ENCODE results near the gene TRAF3IP3.
A peak's percentile ranks its signal among the peaks of the same experiment; 100 is the strongest.

Gene TRAF3IP3, protein sequence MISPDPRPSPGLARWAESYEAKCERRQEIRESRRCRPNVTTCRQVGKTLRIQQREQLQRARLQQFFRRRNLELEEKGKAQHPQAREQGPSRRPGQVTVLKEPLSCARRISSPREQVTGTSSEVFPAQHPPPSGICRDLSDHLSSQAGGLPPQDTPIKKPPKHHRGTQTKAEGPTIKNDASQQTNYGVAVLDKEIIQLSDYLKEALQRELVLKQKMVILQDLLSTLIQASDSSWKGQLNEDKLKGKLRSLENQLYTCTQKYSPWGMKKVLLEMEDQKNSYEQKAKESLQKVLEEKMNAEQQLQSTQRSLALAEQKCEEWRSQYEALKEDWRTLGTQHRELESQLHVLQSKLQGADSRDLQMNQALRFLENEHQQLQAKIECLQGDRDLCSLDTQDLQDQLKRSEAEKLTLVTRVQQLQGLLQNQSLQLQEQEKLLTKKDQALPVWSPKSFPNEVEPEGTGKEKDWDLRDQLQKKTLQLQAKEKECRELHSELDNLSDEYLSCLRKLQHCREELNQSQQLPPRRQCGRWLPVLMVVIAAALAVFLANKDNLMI

DNA sequence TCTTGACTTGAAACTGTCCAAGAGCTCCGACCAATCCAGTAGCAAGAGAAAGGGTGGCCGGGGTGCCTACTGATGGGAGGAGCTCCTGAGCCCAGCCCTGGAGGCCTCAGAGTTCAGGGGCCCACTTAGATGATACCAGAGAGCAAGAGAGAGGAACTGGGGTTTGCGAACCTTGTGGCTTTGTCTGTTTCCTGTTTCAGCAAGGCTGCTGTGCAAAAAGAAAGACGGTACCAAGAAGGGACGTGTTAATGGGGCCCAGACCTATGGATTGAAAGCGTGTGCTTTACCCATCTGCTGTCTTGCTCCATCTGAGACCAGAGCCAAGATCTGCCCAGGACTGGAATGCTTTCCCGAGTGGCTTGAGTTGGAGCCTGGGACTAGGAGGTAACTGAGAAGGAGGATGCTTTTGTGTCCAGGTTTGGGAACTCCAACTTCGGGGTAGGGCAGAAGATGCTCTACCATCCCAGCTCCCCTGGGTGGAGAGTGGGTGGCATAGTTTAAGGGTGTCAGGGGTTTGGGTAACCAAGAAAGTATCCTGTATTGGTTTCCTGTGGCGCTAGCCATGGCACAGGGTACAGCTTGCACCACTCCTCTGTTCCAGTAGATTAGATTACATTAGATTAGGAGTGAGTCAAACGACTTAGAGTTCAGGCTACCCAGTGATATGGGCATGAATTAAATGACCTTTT lies at the start of gene TRAF3IP3:
TSS of gene TRAF3IP3 (plus strand) at position 128 of the 689 bp plus-strand sequence. CDS start 3,987 bp downstream, outside the sequence.
- H3K9me3 Mint-ChIP-seq, result no peaks in the 10 kb centered on the region
- H3K36me3 Mint-ChIP-seq (ENCODE audit: low read depth), result peaks cover 51% of the 10 kb centered on the region
- peak within 1 kb of the TSS; percentile 100 for H3K4me3 Mint-ChIP-seq
- no peaks in the 10 kb centered on the region for H3K27me3 Mint-ChIP-seq
- H3K4me1 Mint-ChIP-seq (ENCODE audit: low read depth), result peaks cover 83% of the 10 kb centered on the region
- H3K27ac Mint-ChIP-seq, result peak within 1 kb of the TSS; percentile 100

DNA sequence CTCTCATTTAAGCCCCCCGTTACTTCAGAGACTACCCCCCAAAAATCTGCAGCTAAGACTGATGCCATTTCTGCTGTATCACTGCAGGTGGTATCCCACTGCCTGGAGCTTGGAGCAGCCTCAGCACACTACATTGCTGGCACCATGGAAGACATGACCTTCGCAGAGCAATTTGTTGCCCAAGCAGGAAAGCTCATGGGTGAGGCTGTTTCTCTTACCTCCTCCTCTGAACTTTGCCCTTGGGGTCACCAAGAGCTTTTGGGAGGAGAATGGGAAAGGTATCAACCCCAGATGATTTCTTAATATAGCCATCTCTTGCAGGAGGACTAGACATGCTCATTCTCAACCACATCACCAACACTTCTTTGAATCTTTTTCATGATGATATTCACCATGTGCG lies 49.2 kb upstream of the TRAF3IP3 start:
- Mint-ChIP-seq H3K36me3 (ENCODE audit: low read depth) (peaks cover 8% of the 10 kb centered on the region), H3K4me3 (no peak overlapping the region), H3K27ac (peak overlapping the region; percentile 49), H3K4me1 (ENCODE audit: low read depth) (peaks cover 67% of the 10 kb centered on the region), H3K9me3 (no peaks in the 10 kb centered on the region), H3K27me3 (peaks cover 4% of the 10 kb centered on the region)

DNA sequence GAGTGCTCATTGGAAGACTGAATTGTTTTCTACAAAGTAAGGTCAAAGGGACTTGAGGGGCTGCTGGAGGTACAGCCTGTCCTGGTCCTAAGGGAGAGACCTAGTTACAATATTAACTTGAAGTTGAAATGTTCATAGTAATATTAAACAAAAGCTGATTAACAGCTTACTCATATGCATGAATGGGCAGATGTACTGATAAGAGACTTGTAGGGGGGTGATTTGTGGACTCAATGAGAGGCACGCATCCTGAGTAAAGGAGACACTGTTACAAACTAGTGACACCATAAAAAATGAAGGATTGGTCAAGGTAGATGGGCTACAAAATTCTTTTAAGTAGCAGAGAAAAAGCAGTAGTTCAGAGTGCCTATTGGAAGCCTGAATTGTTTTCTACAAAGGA lies 48.5 kb upstream of the TRAF3IP3 start:
- Mint-ChIP-seq H3K27ac (peak overlapping the region; percentile 49), H3K27me3 (peaks cover 4% of the 10 kb centered on the region), H3K36me3 (ENCODE audit: low read depth) (peaks cover 8% of the 10 kb centered on the region), H3K4me3 (no peak overlapping the region), H3K9me3 (no peaks in the 10 kb centered on the region), H3K4me1 (ENCODE audit: low read depth) (peaks cover 73% of the 10 kb centered on the region)

DNA sequence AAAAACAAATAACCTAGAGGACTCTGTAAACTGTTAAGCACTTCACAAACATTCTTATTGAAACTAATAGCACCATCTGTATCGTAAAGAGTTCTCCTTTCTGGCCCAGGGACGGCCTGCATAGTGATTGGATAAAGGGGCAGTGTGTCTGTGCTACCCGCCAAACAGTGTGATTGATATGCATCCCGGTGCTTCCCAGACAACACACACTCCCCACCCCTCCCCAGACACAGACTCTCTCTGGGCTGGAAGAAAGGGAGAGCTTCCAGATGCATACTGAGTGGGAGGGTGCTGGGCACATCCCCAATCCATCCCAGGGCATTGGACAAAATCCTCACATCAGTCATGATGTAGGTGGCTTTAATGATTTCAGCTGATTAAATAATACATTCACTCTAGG lies 47.6 kb upstream of the TRAF3IP3 start:
- Mint-ChIP-seq H3K4me3 (no peak overlapping the region), H3K9me3 (no peaks in the 10 kb centered on the region), H3K27me3 (peaks cover 4% of the 10 kb centered on the region), H3K27ac (no peak overlapping the region), H3K36me3 (ENCODE audit: low read depth) (peaks cover 8% of the 10 kb centered on the region), H3K4me1 (ENCODE audit: low read depth) (peaks cover 72% of the 10 kb centered on the region)

DNA sequence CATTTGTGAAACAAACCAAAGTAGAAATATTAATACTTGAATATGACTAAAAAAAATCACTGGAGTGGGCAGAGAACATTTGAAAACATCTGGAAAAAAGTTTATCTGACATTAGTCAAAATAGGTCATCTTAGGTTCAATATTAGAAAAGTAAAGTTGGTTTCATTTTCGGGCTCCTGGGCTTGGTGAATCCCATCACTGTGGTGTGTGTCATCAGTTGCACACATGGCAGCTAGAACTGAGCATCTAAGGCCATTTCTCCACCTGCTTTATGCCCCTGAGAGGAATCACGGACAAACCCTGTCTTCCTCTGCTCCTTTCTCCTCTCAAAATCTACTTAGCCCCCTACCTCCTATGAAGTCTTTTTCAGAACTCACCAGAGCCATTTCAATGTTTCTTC lies 45.8 kb upstream of the TRAF3IP3 start:
- Mint-ChIP-seq H3K27me3 (peaks cover 4% of the 10 kb centered on the region), H3K36me3 (ENCODE audit: low read depth) (peaks cover 5% of the 10 kb centered on the region), H3K4me3 (peak overlapping the region; percentile 11), H3K27ac (peak overlapping the region; percentile 74), H3K4me1 (ENCODE audit: low read depth) (peaks cover 63% of the 10 kb centered on the region), H3K9me3 (no peaks in the 10 kb centered on the region)

DNA sequence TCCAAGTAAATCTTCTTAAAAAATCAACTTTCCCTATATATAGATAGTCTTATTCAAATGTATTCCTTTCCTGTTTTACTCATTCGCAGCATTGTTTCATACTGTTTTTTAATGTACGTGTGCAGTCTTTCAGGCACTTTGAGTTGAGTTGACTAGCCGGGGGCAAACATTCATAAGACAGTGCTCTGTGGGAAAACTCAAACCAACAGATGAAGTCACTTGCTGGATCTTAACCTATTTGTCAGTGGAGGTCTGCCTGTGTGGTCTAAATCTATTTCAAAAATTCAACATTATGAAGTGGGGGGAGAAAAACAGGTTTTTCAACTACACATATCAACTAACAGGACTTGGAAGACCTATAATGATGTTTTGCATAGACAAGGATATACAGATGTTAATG lies 45.0 kb upstream of the TRAF3IP3 start:
- Mint-ChIP-seq H3K36me3 (ENCODE audit: low read depth) (peaks cover 4% of the 10 kb centered on the region), H3K4me1 (ENCODE audit: low read depth) (peaks cover 63% of the 10 kb centered on the region), H3K9me3 (no peaks in the 10 kb centered on the region), H3K27me3 (peaks cover 4% of the 10 kb centered on the region), H3K4me3 (no peak overlapping the region), H3K27ac (peak overlapping the region; percentile 17)

DNA sequence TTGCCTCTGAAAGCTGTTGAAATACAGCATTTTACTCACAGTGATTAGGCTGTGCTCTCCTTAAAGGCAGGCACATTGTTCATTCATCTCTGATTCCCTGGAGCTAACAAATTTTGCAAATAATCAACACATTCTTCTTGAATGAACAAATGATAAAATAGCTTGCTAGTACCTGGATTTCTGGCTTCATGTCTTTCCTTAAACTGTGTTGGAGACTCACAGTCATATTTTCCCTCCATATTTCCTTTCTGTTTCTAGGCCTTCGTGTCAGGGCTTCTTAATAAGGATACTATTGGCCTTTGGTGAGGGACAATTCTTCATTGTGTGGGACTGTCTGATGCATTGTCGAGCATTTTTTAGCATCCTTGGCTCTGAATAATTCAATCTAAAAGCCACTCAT lies 41.5 kb upstream of the TRAF3IP3 start:
- Mint-ChIP-seq H3K9me3 (peaks cover 4% of the 10 kb centered on the region), H3K27me3 (no peaks in the 10 kb centered on the region), H3K4me3 (peak overlapping the region; percentile 62), H3K27ac (peak overlapping the region; percentile 78), H3K36me3 (ENCODE audit: low read depth) (peaks cover 3% of the 10 kb centered on the region), H3K4me1 (ENCODE audit: low read depth) (peaks cover 67% of the 10 kb centered on the region)

DNA sequence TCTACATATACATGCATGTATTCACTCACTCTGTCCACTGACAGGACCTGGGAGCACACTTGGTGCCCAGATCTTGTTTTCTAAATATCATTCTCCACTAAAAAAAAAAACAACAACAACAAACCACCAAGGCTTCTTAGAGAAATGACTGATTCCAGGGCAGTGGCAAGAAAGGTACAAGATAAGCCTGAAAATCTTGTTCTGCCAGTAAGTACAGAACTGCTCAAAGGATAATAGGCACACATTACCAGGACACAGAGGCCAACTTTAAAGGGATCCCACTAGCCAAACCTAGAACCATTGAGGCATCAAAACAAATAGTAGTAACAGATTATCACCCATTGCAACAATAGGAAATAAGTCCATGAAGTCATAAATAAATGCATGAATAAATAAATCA lies 40.5 kb upstream of the TRAF3IP3 start:
- Mint-ChIP-seq H3K4me1 (ENCODE audit: low read depth) (peaks cover 57% of the 10 kb centered on the region), H3K9me3 (peaks cover 6% of the 10 kb centered on the region), H3K27ac (peak overlapping the region; percentile 74), H3K27me3 (no peaks in the 10 kb centered on the region), H3K36me3 (ENCODE audit: low read depth) (peaks cover 4% of the 10 kb centered on the region), H3K4me3 (peak overlapping the region; percentile 67)

DNA sequence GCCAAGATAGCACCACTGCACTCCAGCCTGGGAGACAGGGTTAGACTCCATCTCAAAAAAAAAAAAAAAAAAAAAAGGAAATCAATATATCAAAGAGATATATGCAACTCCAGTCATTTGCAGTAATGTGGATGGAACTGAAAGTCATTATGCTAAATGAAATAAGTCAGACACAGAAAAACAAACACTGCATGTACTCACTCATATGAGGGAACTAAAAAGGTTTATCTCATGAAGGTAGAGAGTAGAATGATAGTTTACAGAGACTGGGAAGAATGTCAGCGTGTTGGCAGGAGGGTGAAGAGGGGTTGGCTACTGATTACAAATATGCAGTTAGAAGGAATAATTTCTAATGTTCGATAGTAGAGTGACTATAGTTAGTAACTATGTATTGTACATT lies 38.0 kb upstream of the TRAF3IP3 start:
- Mint-ChIP-seq H3K4me1 (ENCODE audit: low read depth) (peaks cover 60% of the 10 kb centered on the region), H3K4me3 (no peak overlapping the region), H3K36me3 (ENCODE audit: low read depth) (peaks cover 8% of the 10 kb centered on the region), H3K27ac (peak overlapping the region; percentile 81), H3K27me3 (no peaks in the 10 kb centered on the region), H3K9me3 (peaks cover 6% of the 10 kb centered on the region)

DNA sequence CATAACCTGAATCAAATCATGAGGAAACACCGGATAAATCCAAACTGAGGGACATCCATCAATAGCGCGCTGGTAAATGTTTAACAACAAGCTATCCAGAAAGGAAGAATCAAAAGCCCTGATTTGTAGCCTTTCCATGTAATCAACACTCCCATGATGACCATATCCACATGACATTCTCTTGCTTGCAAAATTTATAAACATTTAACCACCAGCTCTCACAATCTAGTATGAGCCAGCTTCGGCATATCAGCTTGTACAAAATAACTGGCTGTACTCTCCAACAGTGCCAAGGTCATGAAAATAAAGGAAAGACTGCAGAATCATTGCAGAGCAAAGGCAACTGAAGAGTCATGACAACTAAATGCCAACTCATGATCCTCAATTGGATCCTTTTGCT lies 35.5 kb upstream of the TRAF3IP3 start:
- peaks cover 6% of the 10 kb centered on the region for H3K9me3 Mint-ChIP-seq
- no peak overlapping the region for H3K4me3 Mint-ChIP-seq
- peaks cover 76% of the 10 kb centered on the region for H3K4me1 Mint-ChIP-seq (ENCODE audit: low read depth)
- H3K27me3 Mint-ChIP-seq, result no peaks in the 10 kb centered on the region
- peaks cover 8% of the 10 kb centered on the region for H3K36me3 Mint-ChIP-seq (ENCODE audit: low read depth)
- no peak overlapping the region for H3K27ac Mint-ChIP-seq

DNA sequence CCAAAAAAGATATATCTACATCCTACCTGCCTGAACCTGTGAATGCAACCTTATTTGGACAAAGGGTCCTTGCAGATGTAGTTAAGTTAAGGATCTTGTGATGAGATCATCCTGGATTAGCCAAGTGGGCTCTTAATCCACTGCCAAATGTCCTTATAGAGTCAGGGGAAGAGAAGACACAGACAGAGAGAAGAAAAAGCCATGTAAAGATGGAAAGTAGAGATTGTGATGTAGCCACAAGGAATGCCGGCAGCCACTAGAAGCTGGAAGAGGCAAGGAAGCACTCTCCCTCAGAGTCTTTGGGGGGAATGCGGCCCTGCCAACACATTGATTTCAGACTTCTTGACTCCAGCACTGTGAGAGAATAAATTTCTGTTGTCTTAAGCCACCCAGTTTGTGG lies 35.0 kb upstream of the TRAF3IP3 start:
- peaks cover 8% of the 10 kb centered on the region for H3K36me3 Mint-ChIP-seq (ENCODE audit: low read depth)
- no peak overlapping the region for H3K4me3 Mint-ChIP-seq
- peaks cover 6% of the 10 kb centered on the region for H3K9me3 Mint-ChIP-seq
- no peak overlapping the region for H3K27ac Mint-ChIP-seq
- H3K4me1 Mint-ChIP-seq (ENCODE audit: low read depth), result peaks cover 76% of the 10 kb centered on the region
- H3K27me3 Mint-ChIP-seq, result no peaks in the 10 kb centered on the region

DNA sequence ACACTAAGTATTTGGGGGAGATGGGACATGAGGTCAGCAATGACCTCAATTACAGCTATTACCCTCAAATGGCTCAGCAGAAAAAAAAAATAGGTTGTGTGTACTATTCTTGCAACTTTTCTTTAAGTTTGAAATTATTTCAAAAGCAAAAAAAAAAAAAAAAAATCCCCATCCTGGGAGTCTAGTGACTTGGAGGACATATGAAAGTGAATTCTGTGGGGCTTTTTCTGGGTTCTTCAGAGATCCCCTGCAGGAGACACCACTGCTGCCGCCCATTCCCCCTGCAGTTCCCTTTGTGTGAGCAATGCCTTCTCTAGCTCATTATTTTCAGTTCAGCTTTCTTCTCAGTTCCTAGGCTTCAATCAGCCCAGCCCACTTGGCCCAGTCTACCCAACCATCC lies 34.5 kb upstream of the TRAF3IP3 start:
- peaks cover 73% of the 10 kb centered on the region for H3K4me1 Mint-ChIP-seq (ENCODE audit: low read depth)
- peaks cover 6% of the 10 kb centered on the region for H3K9me3 Mint-ChIP-seq
- H3K4me3 Mint-ChIP-seq, result no peak overlapping the region
- no peaks in the 10 kb centered on the region for H3K27me3 Mint-ChIP-seq
- H3K27ac Mint-ChIP-seq, result peak overlapping the region; percentile 9
- H3K36me3 Mint-ChIP-seq (ENCODE audit: low read depth), result peaks cover 8% of the 10 kb centered on the region

DNA sequence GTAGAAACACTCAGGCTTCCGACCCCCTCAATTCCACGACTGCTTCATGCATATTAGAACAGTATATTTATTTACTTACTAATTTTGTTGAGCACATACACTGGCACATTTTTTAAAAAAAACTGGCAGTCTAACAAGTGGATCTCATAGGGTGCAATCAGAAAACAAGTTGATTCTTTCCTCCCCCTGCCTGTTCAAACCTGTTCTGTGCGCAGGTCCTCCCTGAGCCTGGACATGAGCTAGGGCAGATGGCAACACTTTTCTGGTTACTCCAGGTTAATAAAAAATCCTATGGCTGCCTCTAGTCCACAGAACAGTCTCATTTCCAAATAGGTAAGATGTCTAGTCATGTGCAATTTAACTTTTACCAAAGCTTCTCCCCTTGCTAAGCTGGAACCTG lies 32.6 kb upstream of the TRAF3IP3 start:
- H3K4me3 Mint-ChIP-seq, result no peak overlapping the region
- peak overlapping the region; percentile 99 for H3K27ac Mint-ChIP-seq
- no peaks in the 10 kb centered on the region for H3K27me3 Mint-ChIP-seq
- H3K9me3 Mint-ChIP-seq, result peaks cover 6% of the 10 kb centered on the region
- peaks cover 71% of the 10 kb centered on the region for H3K4me1 Mint-ChIP-seq (ENCODE audit: low read depth)
- H3K36me3 Mint-ChIP-seq (ENCODE audit: low read depth), result peaks cover 8% of the 10 kb centered on the region

DNA sequence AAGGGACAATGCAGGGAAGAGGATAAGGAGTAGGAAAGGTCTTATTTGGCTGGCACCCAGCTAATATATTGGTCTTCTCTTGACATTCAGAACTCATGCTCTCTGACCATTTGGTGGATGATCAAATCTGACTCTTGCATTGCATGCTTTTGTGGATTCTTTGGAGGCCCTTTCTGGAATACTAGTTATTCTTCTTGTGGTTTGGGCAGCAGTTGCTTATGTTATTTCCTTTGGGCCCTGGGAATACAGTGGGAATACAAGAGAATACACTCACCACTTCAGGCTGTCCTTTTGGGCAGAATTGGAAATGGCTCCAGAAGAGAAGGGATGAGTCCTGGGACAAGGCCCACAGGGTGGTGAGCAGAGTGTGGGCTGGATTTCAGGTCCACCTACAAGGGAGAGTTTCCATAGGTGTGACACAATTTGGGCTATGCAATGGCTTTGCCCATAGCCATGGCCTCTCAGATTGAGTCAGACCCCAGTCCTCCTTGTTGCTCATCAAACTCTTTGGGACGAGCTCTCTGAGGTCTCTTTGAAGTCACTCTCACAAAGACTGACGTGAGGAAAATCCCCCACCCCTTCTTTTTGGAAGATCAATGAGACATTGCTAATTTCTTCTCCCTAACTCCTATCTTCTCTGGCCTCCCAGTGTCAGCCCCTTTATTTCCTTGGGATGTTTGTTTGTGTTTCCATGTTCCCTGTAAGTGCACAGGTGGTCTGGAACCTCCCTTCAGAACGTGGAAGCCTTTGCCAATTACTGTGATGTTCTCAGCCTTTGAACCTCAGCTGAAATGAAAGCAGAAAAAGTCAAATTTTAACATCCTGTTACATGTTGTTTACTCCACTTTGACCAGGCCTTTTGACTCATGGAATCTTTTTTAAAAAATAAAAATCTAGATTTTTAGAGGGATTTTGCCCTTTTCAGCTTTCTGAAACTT lies 31.8 kb upstream of the TRAF3IP3 start:
- H3K4me1 Mint-ChIP-seq (ENCODE audit: low read depth), result peaks cover 70% of the 10 kb centered on the region
- peaks cover 8% of the 10 kb centered on the region for H3K36me3 Mint-ChIP-seq (ENCODE audit: low read depth)
- peaks cover 6% of the 10 kb centered on the region for H3K9me3 Mint-ChIP-seq
- peak overlapping the region; percentile 99 for H3K27ac Mint-ChIP-seq
- H3K4me3 Mint-ChIP-seq, result peak overlapping the region; percentile 56
- H3K27me3 Mint-ChIP-seq, result no peaks in the 10 kb centered on the region

Data from stimulated activated naive CD8-positive, alpha-beta T cell treated with anti-CD3 and anti-CD28 coated beads, Interleukin-15, Interleukin-2, amounts not matched to agents 100 ng/mL and 50 ng/mL, for 24 hours (primary cell).